ENCODE measurements around the gene KIF3A. TPM values are rescaled to one million over a fixed set of nuclear protein-coding genes. Genes with fewer than 3 reads are reported as not detected.
A peak's percentile ranks its signal among the peaks of the same experiment; 100 is the strongest.

Gene KIF3A
- total RNA-seq, 1 experiment from 2014 or later: 18.9 TPM

- intact Hi-C loops (cut with micrococcal nuclease; ENCODE audit: unreplicated experiment): no loop called here
- no peak for DNase-seq
- Mint-ChIP-seq H3K36me3 (ENCODE audit: insufficient read depth, unreplicated experiment) (no peaks in the 10 kb centered on the region), H3K27me3 (ENCODE audit: unreplicated experiment) (no peaks in the 10 kb centered on the region), H3K4me1 (ENCODE audit: low read depth, unreplicated experiment) (no peaks in the 10 kb centered on the region), H3K9me3 (ENCODE audit: low read depth, unreplicated experiment) (no peaks in the 10 kb centered on the region), H3K4me3 (ENCODE audit: low read depth, unreplicated experiment) (no peak overlapping the region), H3K27ac (ENCODE audit: unreplicated experiment) (no peak overlapping the region)
- no peak for TF ChIP-seq CTCF (IDR thresholded peaks at IDR 0.05; ENCODE audit: unreplicated experiment)
- no TSS peak for BruUV-seq (replicated peaks)
- CTCF ChIA-PET: no interaction called here
Measured at GRCh38 chr5:132729896-132730295, 7.5 kb downstream of the KIF3A start.

- CTCF ChIA-PET: no interaction called here
- no peak for DNase-seq
- H3K27me3 Mint-ChIP-seq (ENCODE audit: unreplicated experiment): no peaks in the 10 kb centered on the region
- no peak overlapping the region for H3K4me3 Mint-ChIP-seq (ENCODE audit: low read depth, unreplicated experiment)
- H3K27ac Mint-ChIP-seq (ENCODE audit: unreplicated experiment): no peak overlapping the region
- H3K4me1 Mint-ChIP-seq (ENCODE audit: low read depth, unreplicated experiment): no peaks in the 10 kb centered on the region
- BruUV-seq (replicated peaks): no TSS peak
- TF ChIP-seq CTCF (IDR thresholded peaks at IDR 0.05; ENCODE audit: unreplicated experiment): no peak
- intact Hi-C loops (cut with micrococcal nuclease; ENCODE audit: unreplicated experiment): no loop called here
- no peaks in the 10 kb centered on the region for H3K36me3 Mint-ChIP-seq (ENCODE audit: insufficient read depth, unreplicated experiment)
- no peaks in the 10 kb centered on the region for H3K9me3 Mint-ChIP-seq (ENCODE audit: low read depth, unreplicated experiment)
Measured at GRCh38 chr5:132725745-132726144, 11.6 kb downstream of the KIF3A start.

- Mint-ChIP-seq H3K27ac (ENCODE audit: unreplicated experiment) (no peak overlapping the region), H3K27me3 (ENCODE audit: unreplicated experiment) (no peaks in the 10 kb centered on the region), H3K36me3 (ENCODE audit: insufficient read depth, unreplicated experiment) (no peaks in the 10 kb centered on the region), H3K9me3 (ENCODE audit: low read depth, unreplicated experiment) (no peaks in the 10 kb centered on the region), H3K4me3 (ENCODE audit: low read depth, unreplicated experiment) (no peak overlapping the region), H3K4me1 (ENCODE audit: low read depth, unreplicated experiment) (no peaks in the 10 kb centered on the region)
- CTCF ChIA-PET: no interaction called here
- BruUV-seq (replicated peaks): no TSS peak
- intact Hi-C loops (cut with micrococcal nuclease; ENCODE audit: unreplicated experiment): loop anchor here (10.0 kb wide), 2 partner anchors 194 to 334 kb away; no protein-coding TSS in a partner anchor
- TF ChIP-seq CTCF (IDR thresholded peaks at IDR 0.05; ENCODE audit: unreplicated experiment): no peak
- DNase-seq: no peak
Measured at GRCh38 chr5:132718544-132719312, 18.6 kb downstream of the KIF3A start.

GRCh38 chr5:132714456-132715307 lies 22.7 kb downstream of the KIF3A start:
- intact Hi-C loops (cut with micrococcal nuclease; ENCODE audit: unreplicated experiment): loop anchor here (10.0 kb wide), 2 partner anchors 190 to 330 kb away; no protein-coding TSS in a partner anchor
- H3K27ac Mint-ChIP-seq (ENCODE audit: unreplicated experiment): no peak overlapping the region
- no peak overlapping the region for H3K4me3 Mint-ChIP-seq (ENCODE audit: low read depth, unreplicated experiment)
- TF ChIP-seq CTCF (IDR thresholded peaks at IDR 0.05; ENCODE audit: unreplicated experiment): peak; percentile 30
- no peaks in the 10 kb centered on the region for H3K36me3 Mint-ChIP-seq (ENCODE audit: insufficient read depth, unreplicated experiment)
- no peak for DNase-seq
- CTCF ChIA-PET: interaction anchor here (0.6 to 1.1 kb wide), 3 partner anchors 23 to 183 kb away, joined by 3 to 4 read pairs (median 3); partner anchors contain the start of gene KIF3A
- no peaks in the 10 kb centered on the region for H3K4me1 Mint-ChIP-seq (ENCODE audit: low read depth, unreplicated experiment)
- BruUV-seq (replicated peaks): no TSS peak
- no peaks in the 10 kb centered on the region for H3K27me3 Mint-ChIP-seq (ENCODE audit: unreplicated experiment)
- no peaks in the 10 kb centered on the region for H3K9me3 Mint-ChIP-seq (ENCODE audit: low read depth, unreplicated experiment)
